ENCODE measurements around the gene SLC13A2. TPM values are rescaled to one million over a fixed set of nuclear protein-coding genes. Genes with fewer than 3 reads are reported as not detected.

The SLC13A2 gene
- total RNA-seq, 1 donor from 2014 or later = not detected

GRCh38 chr17:28474111-28474531 lies 677 bp downstream of the SLC13A2 start:
- Histone ChIP-seq H3K27me3 (peaks cover 5% of the 10 kb centered on the region), H4K20me1 (ENCODE audit: low read depth) (no peaks in the 10 kb centered on the region), H3K4me3 (no peak overlapping the region), H3K79me2 (ENCODE audit: low read depth) (no peaks in the 10 kb centered on the region), H3K9me3 (ENCODE audit: low read depth) (no peaks in the 10 kb centered on the region), H3K4me2 (no peak overlapping the region), H3F3A (ENCODE audit: low read depth) (no peaks in the 10 kb centered on the region), H2AFZ (replicated peaks) (no peak overlapping the region), H3K9ac (no peak overlapping the region), H3K4me1 (no peaks in the 10 kb centered on the region), H3K27ac (no peak overlapping the region), H3K36me3 (no peaks in the 10 kb centered on the region)
- no peak for DNase-seq (ENCODE audit: low spot score)
- no peaks in the 10 kb centered on the region for H3K9me3 Mint-ChIP-seq
- H3K4me3 Mint-ChIP-seq = no peak overlapping the region
- H3K36me3 Mint-ChIP-seq = no peaks in the 10 kb centered on the region
- H3K27me3 Mint-ChIP-seq (ENCODE audit: insufficient read depth, low read depth) = peaks cover 7% of the 10 kb centered on the region
- peaks cover 5% of the 10 kb centered on the region for H3K4me1 Mint-ChIP-seq
- TF ChIP-seq CTCF (IDR thresholded peaks at IDR 0.05) (no peak), EZH2phosphoT487 (IDR thresholded peaks at IDR 0.05) (no peak), EZH2 (IDR thresholded peaks at IDR 0.05) (no peak)
- peak overlapping the region; percentile 51 for H3K27ac Mint-ChIP-seq

- Histone ChIP-seq H3K4me3 (no peak overlapping the region), H2AFZ (replicated peaks) (no peak overlapping the region), H3K9me3 (ENCODE audit: low read depth) (no peaks in the 10 kb centered on the region), H3F3A (ENCODE audit: low read depth) (no peaks in the 10 kb centered on the region), H4K20me1 (ENCODE audit: low read depth) (no peaks in the 10 kb centered on the region), H3K9ac (no peak overlapping the region), H3K27me3 (no peaks in the 10 kb centered on the region), H3K36me3 (no peaks in the 10 kb centered on the region), H3K4me1 (no peaks in the 10 kb centered on the region), H3K79me2 (ENCODE audit: low read depth) (no peaks in the 10 kb centered on the region), H3K4me2 (no peak overlapping the region), H3K27ac (no peak overlapping the region)
- Mint-ChIP-seq H3K27ac (no peak overlapping the region), H3K27me3 (ENCODE audit: insufficient read depth, low read depth) (peaks cover 3% of the 10 kb centered on the region), H3K4me1 (peaks cover 5% of the 10 kb centered on the region), H3K9me3 (no peaks in the 10 kb centered on the region), H3K4me3 (no peak overlapping the region), H3K36me3 (no peaks in the 10 kb centered on the region)
- TF ChIP-seq EZH2phosphoT487 (IDR thresholded peaks at IDR 0.05) (no peak), EZH2 (IDR thresholded peaks at IDR 0.05) (no peak), CTCF (IDR thresholded peaks at IDR 0.05) (no peak)
- DNase-seq (ENCODE audit: low spot score) = no peak
Observed at GRCh38 chr17:28475151-28475900, 1.9 kb downstream of the SLC13A2 start.

- Histone ChIP-seq H3K4me2 (no peak overlapping the region), H3K27ac (no peak overlapping the region), H3K36me3 (no peaks in the 10 kb centered on the region), H3K79me2 (ENCODE audit: low read depth) (no peaks in the 10 kb centered on the region), H3K27me3 (no peaks in the 10 kb centered on the region), H3F3A (ENCODE audit: low read depth) (no peaks in the 10 kb centered on the region), H2AFZ (replicated peaks) (no peak overlapping the region), H3K4me1 (no peaks in the 10 kb centered on the region), H3K9me3 (ENCODE audit: low read depth) (no peaks in the 10 kb centered on the region), H3K9ac (no peak overlapping the region), H4K20me1 (ENCODE audit: low read depth) (no peaks in the 10 kb centered on the region), H3K4me3 (no peak overlapping the region)
- H3K27me3 Mint-ChIP-seq (ENCODE audit: insufficient read depth, low read depth) = peaks cover 3% of the 10 kb centered on the region
- no peaks in the 10 kb centered on the region for H3K4me1 Mint-ChIP-seq
- DNase-seq (ENCODE audit: low spot score) = no peak
- H3K9me3 Mint-ChIP-seq = no peaks in the 10 kb centered on the region
- H3K36me3 Mint-ChIP-seq = no peaks in the 10 kb centered on the region
- TF ChIP-seq EZH2 (IDR thresholded peaks at IDR 0.05) = no peak
- no peak for TF ChIP-seq CTCF (IDR thresholded peaks at IDR 0.05)
- TF ChIP-seq EZH2phosphoT487 (IDR thresholded peaks at IDR 0.05) = no peak
- H3K4me3 Mint-ChIP-seq = no peak overlapping the region
- no peak overlapping the region for H3K27ac Mint-ChIP-seq
Observed at GRCh38 chr17:28476076-28476865, 2.8 kb downstream of the SLC13A2 start.

All from neural progenitor cell (in vitro differentiated cells).